ENCODE data around the gene CDC25C.
"Not testable (repeated sequence)": the region's sequence is repeated elsewhere in the genome, so short reads cannot be mapped to it uniquely, and the experiment has no call there.

CDC25C gene

DNA sequence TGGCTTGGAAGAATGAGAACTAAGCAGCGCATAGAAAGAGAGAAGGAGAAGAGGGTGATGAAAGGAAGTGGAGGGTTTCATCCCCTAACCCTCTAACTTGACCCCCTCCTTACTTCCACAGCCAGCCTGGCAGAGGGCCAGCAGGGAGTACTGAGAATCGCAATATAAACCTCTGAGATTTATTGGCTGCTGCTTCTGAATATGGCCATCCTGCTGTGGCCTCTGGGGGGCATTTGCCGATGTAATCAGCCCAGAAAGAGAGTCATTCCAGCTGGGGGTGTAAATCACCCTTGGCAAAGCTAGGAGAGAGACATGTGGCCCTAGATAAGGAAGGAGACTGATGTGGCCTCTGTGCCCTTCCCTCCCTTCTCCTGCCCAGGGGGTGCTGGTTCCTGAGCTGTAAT is 56.2 kb downstream of the CDC25C start:
- DNase-seq: no peak

DNA sequence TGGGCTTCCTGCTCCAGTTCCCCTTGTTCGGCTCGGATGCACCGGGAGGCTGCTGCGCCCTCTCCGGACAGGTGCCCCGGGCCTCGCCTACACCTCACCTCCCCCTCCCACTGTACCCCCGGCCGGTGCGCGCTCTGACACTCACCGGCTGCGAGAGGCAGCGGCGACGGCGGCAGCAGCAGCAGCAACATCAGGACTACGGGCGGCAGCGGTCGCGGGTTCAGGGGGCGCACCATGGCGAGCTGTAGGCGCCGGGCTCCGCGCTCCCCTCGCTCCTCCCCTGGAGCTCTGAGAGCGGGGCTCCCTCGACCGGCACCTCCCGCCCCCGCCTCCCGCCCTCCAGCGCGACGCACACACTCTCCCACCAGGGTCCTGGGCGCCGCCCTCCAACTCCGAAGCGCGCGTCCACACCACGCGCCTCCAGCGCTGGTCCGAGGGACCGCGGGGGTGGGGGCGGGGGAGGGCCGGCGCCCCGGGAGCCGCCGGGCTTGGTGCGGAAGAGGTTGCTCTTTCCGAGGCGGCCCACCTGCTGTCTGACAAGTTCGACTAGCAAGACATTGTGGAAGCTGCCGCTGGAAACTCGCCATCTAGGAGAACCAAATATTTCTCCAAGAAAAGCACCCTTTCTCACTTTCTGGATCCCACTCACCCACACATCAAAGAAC is 57.3 kb downstream of the CDC25C start, which contains the start of gene GFRA3:
Gene GFRA3 (minus strand): TSS at position 433 of the 665 bp plus-strand sequence. CDS start 197 bp downstream, at position 236.
- no peak for DNase-seq

DNA sequence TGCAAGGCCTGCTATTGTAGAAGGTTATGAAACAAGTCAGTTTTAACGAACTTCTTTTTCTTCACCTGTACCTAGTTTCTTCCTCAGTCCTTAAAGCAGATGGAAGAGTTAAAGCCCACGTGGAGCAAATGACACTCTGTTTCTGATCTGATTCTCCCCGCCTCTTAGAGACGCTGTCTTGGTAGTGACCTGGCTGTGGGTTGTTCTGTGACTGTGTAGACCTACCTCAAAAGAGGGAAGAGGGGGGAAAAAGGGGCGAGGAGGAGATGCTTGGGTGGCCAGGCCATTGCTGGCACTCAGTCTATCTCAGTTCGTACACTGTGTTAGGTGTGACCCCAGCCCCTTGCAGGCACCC is 57.8 kb downstream of the CDC25C start:
- no peak for DNase-seq

DNA sequence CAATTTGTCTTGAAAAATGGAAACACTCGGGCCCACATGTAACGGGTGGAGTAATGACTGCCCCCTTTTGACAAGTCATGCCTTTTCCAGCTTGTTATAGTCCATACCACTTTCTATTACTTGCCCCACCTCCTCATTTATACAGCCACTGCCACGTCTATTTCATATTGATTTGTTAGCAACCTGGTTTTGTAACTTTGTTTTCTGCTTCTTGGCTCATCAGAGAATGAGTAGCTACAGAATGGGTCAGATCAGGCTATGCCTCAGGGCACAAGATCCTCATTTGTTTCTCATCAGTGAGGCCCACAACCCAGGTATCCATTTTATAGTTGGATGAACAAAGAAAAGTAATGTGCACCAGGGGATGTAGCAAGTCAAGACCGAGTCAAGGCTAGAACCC is 58.9 kb downstream of the CDC25C start:
- no peak for DNase-seq

DNA sequence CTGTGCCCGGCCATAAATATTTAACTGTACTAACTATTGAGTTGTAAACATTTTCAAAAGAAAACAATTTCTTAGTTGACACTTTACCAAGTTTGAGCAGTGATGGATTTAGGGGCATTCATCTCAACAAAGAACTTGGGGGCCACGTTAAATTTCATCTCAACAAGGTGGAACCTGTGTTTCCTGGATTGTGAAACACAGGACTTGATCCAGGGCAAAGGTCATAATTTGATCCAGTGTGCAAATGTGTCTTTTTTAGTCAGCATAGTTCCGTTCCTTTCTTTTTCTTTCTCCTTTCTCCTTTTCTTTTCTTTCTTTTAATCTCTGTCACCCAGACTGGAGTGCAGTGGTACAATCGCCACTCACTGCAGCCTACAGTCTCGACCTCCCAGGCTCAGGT is 60.3 kb downstream of the CDC25C start:
- DNase-seq: no peak

DNA sequence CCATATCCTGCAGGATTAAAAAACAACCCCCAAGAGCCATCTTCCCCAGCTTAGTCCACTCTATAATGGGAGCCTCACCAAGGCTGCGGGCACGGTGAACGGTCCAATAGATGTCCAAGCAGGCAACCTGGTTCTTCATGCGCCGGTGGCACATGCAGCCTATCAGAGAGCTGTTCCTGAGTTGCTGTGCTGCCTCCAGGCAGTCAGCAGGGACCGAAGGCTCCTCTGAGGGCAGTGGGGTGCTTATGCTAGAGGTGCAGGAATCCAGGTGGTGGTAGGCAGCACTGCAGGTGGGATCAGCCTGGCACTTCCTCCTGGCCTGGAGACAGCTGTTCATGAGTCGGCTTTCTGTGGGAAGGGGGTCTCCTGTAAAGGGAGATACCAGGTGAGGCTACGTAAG is 67.4 kb downstream of the CDC25C start:
- DNase-seq: no peak

DNA sequence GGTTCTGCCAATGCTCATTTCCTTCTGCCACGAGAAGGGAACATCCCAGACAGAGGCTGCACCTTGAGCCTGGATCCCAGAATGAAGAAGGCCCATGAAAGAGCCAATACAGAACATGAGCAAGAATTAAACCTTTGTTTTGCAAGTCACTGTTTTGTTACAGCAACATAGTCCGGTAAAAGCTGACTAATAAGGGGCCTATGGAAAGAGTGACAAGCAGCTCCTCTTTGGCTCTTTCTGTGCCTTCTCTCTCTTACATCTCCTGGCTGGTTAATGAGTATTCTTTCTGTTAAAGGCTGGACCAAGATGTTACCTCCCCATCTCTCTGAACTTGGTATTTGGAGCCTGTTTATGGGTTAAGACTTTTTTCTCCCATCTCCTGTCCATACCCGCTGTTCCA is 68.0 kb downstream of the CDC25C start:
- DNase-seq: no peak

DNA sequence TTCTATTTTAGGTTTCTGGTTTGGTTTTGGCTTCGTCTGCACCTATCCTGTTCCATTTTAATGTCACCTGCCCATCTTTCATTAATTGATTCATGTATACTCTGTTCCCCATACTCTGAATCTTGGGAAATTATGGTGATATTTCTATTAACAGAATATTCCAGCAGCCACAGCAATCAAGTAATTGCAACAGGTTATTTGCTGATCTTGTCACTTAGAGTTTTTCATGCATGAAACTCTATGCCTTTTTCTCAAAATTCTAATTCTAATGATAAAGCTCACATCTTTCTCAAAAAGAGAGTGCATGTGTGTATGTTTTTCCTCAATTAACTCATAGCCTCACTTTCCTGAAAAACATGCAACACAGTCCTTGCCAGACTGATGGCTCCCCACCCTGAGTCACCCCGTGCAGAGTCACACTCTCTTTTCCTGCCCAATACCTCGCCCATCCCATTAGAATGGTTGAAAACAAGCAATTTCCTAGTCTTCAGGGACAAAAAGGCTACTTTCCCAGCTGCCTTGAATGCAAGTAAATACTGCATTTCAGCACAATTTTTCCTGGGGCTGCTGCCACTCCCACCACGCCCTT is 72.8 kb downstream of the CDC25C start:
- no peak for DNase-seq

GRCh38 chr5:138257583-138257982 is 74.0 kb downstream of the CDC25C start:
- no peak for DNase-seq

GRCh38 chr5:138252944-138253343 is 78.7 kb downstream of the CDC25C start:
- DNase-seq: no peak

DNA sequence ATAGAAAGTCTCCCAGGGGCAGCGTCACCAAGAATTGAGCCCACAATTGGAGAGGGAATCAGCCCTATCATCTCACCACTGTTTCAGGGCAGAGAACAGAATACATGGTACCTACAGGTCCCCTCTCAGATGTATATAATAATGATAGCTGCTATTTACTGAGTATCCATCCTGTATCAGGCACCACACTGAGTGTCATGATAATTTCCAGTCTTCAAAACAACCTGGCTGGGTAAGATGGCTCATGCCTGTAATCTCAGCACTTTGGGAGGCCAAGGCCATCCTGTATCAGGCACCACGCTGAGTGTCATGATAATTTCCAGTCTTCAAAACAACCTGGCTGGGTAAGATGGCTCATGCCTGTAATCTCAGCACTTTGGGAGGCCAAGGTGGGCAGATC is 83.8 kb downstream of the CDC25C start:
- DNase-seq: not testable (repeated sequence)

DNA sequence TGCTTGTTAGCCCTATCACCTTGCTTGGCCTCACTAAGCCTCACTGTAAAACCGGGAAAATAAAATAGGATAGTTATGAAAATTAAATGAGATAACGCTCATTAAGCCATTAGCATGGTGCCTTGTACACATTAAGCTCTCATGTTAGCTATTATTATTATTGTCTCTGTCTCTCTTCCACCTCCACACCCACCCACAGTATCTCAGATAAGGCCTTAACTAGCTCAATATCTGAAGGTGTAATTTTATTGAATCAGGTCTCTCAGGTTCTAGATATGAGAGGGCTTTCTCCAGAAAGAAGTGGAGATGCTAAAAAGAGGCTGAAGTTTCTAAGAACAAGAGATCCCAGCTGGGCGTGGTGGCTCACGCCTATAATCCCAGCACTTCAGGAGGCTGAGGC is 84.8 kb downstream of the CDC25C start:
- no peak for DNase-seq

DNA sequence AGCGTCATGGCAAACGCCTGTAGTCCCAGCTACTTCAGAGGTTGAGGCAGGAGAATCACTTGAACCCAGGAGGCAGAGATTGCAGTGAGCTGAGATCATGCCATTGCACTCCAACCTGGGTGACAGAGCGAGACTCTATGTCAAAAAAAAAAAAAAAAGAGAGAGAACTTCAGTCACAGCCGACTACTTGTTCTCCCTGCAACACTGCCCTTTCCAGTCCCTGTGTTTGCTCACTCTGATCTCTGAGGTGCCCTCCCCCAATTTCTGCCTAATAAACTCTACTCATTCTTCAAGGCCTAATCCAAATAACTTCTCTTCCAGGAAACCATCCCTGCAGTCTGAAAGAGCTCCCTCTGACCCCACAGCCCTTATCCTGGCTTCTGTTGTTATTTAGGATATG is 85.3 kb downstream of the CDC25C start:
- no peak for DNase-seq

DNA sequence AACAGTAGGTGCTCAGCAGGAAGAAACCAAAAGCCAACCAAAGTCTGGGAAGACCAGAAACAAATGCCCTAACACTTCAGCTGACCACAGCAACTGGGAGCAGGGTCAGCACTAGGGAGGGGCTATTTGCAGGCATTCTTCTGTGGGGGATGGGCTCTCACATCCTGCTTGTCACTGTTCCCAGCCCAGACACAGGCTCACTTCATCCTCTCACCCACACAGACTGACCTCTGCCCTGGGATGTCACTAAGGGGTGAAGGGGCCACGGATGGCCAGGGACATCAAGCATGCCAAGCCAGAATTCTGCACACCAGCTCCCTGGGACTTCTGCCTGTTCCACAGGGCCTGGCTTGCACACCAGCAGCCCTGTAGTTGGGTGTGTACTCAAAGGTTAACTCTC is 85.9 kb downstream of the CDC25C start:
- no peak for DNase-seq

- no peak for DNase-seq
These were observed 87.8 kb downstream of the CDC25C start for GRCh38 chr5:138243794-138244193.

DNA sequence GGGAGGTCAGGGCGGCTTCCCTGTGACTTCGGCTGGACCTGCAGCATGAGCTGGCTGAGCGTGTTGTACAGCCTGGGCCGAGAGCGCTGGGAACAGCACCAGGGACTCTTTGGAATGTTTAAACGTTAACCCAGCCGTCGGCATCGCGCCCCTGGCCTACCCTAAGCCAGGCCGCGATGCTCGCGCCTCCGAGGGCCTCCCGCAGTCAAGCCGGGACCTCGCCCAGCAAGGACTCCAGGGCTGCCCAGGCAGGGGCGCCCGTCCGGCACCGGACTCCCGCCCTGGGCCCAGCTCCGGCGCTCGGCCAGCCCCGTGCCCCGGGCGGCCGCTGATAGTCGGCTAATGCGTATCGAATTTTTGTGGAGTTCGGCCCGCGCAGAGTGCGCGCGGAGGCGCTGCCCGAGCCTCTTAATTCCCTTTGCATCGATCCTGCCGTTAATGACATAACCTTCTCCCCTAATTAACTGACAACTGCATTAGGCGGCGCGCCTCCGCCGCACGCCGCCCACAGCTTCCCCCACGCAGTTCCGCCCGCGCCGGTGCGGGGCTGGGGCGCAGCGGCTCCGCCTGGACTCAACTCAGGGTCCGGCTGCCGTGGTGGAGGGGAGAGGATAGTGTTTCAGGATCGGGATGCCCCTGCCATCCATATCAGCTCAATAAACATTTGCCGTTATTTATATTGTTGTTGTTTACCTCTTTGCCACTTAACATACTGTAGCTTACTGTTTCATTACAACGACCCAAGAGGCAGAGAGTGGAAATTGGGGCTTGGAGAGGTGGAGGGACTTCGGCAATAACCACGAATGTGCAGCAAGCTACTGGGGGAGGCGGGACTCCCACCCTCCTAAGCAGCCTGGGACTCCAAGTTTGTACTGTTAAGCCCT is 89.7 kb downstream of the CDC25C start:
- no peak for DNase-seq

- no peak for DNase-seq
These were observed 90.8 kb downstream of the CDC25C start for GRCh38 chr5:138240650-138241385.

GRCh38 chr5:138238034-138238433 is 93.6 kb downstream of the CDC25C start:
- no peak for DNase-seq
